ENCODE measurements around the gene H2BK1.

DNA sequence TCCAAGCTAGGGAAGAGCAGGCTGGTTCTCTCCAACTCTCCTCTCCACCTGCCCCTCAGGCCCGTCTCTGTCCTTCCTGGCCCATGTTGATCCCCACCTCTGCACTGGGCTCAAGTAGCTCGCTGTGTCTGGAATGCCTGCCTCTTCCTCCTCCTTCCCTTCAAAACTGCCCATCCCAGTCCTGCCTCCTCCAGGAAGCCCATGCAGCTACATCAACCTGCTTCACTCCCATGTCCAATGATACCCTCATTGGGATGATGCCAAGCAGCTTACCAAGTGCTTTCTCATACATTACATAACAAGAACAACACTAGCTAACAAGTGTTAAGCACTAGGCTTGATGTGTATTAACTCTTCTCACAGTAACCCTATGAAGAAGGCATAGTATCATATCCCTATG is 31.5 kb downstream of the H2BK1 start:
- TF ChIP-seq POLR2A (IDR thresholded peaks at IDR 0.05) (no peak), CTCF (IDR thresholded peaks at IDR 0.05) (no peak)

Data from body of pancreas (tissue), 4 donors.